ENCODE data around the gene DNPH1. TPM values are rescaled to one million over a fixed set of nuclear protein-coding genes. Genes with fewer than 3 reads are reported as not detected.

Gene DNPH1
- total and polyA plus RNA-seq, 10 of the 15 experiments (the other 5 are each of a cell fraction or from before 2014, with no cell fraction given) = 7.0 to 136 (median 67.7) TPM

- no peak for ATAC-seq
- no TSS peak for BruUV-seq (replicated peaks)
- SMC1A ChIA-PET (ENCODE audit: uncharacterized antibody, unreplicated experiment) = no interaction called here
- 57% methylated on average over 2 of the region's 2 CpGs for WGBS (ENCODE audit: insufficient coverage, insufficient replicate concordance, low lambda C conversion rate, missing lambda C conversion rate)
- CTCF ChIA-PET = interaction anchor here (1.6 to 1.7 kb wide), 2 partner anchors 12 to 17 kb away, joined by 4 read pairs; partner anchors contain the start of gene DNPH1
- FAIRE-seq = no peak
- Histone ChIP-seq H4K20me1 (ENCODE audit: control insufficient read depth, insufficient read depth) (no peaks in the 10 kb centered on the region), H3K4me2 (ENCODE audit: control insufficient read depth, insufficient read depth) (no peak overlapping the region), H3K9ac (ENCODE audit: control insufficient read depth, insufficient read depth, low read length) (no peak overlapping the region), H3K4me1 (ENCODE audit: control insufficient read depth, insufficient read depth, low read length) (peaks cover 9% of the 10 kb centered on the region), H3K9me3 (replicated peaks; ENCODE audit: control insufficient read depth, insufficient read depth, low read length) (peaks cover 2% of the 10 kb centered on the region; the same call in 2 of the 3 replicates), H3K79me2 (ENCODE audit: control insufficient read depth, insufficient read depth, low read length) (no peaks in the 10 kb centered on the region), H3K4me3 (no peak overlapping the region), H2AFZ (ENCODE audit: control insufficient read depth, low read depth, low read length) (no peak overlapping the region), H3K36me3 (ENCODE audit: control insufficient read depth in 2 of 2, insufficient read depth in 2 of 2, low read length in 1 of 2) (no peaks in the 10 kb centered on the region), H3K27me3 (replicated peaks in 1 of 2; ENCODE audit: control insufficient read depth in 2 of 2, insufficient read depth in 2 of 2, low read length in 1 of 2) (peaks cover 8 to 9% of the 10 kb centered on the region in 2 experiments), H3K27ac (ENCODE audit: control insufficient read depth, insufficient read depth) (no peak overlapping the region)
- POLR2A ChIA-PET = interaction anchor here (1.3 kb wide), 1 partner anchor 11 kb away, joined by 3 read pairs; no protein-coding TSS in a partner anchor
- RAD21 ChIA-PET (ENCODE audit: unreplicated experiment) = no interaction called here
- intact Hi-C loops (cut with micrococcal nuclease; ENCODE audit: unreplicated experiment) (no loop called here), in situ Hi-C loops (cut with MboI) (no loop called here)
- DNase-seq (ENCODE audit: low read depth, low spot score) = no peak
- TF ChIP-seq STAT1 (conservative IDR thresholded peaks at IDR 0.05) (no peak), CHD2 (IDR thresholded peaks at IDR 0.05; ENCODE audit: borderline replicate concordance, low read depth, low read length) (no peak), SMC3 (IDR thresholded peaks at IDR 0.05; ENCODE audit: borderline replicate concordance, low read length) (no peak), MAX (IDR thresholded peaks at IDR 0.05; ENCODE audit: low read depth, low read length) (no peak), TAF1 (IDR thresholded peaks at IDR 0.05; ENCODE audit: borderline replicate concordance, low read depth, low read length) (no peak), MTA3 (IDR thresholded peaks at IDR 0.05; ENCODE audit: borderline replicate concordance, low read length) (no peak), NFYB (IDR thresholded peaks at IDR 0.05; ENCODE audit: insufficient read depth, low read depth, low read length) (no peak), IKZF2 (IDR thresholded peaks at IDR 0.05) (no peak), FOS (IDR thresholded peaks at IDR 0.05; ENCODE audit: borderline replicate concordance, extremely low read depth, insufficient read length) (no peak), NR2C2 (IDR thresholded peaks at IDR 0.05; ENCODE audit: borderline replicate concordance, control insufficient read depth, insufficient read length, low read depth) (no peak), EGR1 (IDR thresholded peaks at IDR 0.05; ENCODE audit: borderline replicate concordance in 1 of 2, low read depth in 2 of 2, low read length in 2 of 2) (no peak), FOXM1 (IDR thresholded peaks at IDR 0.05; ENCODE audit: low read depth, low read length) (no peak), SIX5 (IDR thresholded peaks at IDR 0.05; ENCODE audit: low read depth, low read length, severe bottlenecking) (no peak), CHD1 (IDR thresholded peaks at IDR 0.05; ENCODE audit: low read depth, low read length) (no peak)
- TF ChIP-seq, protein P1, sequence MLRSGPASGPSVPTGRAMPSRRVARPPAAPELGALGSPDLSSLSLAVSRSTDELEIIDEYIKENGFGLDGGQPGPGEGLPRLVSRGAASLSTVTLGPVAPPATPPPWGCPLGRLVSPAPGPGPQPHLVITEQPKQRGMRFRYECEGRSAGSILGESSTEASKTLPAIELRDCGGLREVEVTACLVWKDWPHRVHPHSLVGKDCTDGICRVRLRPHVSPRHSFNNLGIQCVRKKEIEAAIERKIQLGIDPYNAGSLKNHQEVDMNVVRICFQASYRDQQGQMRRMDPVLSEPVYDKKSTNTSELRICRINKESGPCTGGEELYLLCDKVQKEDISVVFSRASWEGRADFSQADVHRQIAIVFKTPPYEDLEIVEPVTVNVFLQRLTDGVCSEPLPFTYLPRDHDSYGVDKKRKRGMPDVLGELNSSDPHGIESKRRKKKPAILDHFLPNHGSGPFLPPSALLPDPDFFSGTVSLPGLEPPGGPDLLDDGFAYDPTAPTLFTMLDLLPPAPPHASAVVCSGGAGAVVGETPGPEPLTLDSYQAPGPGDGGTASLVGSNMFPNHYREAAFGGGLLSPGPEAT (IDR thresholded peaks at IDR 0.05; ENCODE audit: low read depth) = no peak
- TF ChIP-seq, protein P2, sequence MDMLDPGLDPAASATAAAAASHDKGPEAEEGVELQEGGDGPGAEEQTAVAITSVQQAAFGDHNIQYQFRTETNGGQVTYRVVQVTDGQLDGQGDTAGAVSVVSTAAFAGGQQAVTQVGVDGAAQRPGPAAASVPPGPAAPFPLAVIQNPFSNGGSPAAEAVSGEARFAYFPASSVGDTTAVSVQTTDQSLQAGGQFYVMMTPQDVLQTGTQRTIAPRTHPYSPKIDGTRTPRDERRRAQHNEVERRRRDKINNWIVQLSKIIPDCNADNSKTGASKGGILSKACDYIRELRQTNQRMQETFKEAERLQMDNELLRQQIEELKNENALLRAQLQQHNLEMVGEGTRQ (IDR thresholded peaks at IDR 0.05; ENCODE audit: borderline replicate concordance, low read depth, low read length) = no peak
Measured at GRCh38 chr6:43241446-43241845, 12.2 kb upstream of the DNPH1 start.
